SK-N-DZ (cell line): ENCODE results near the gene BMPR1A.

ENCODE experiments used
- DNase-seq: peaks from one replicate; pipeline ENCODE4 v3.0.0-alpha.2; 2015; ENCODE audit warnings: low spot score

Gene BMPR1A

GRCh38 chr10:86763404-86763803 lies 7.0 kb downstream of the BMPR1A start:
- no peak for DNase-seq

- no peak for DNase-seq
Observed at GRCh38 chr10:86765548-86765947, 9.1 kb downstream of the BMPR1A start.

GRCh38 chr10:86768412-86769062 lies 12.1 kb downstream of the BMPR1A start:
- no peak for DNase-seq

GRCh38 chr10:86769991-86770390 lies 13.6 kb downstream of the BMPR1A start:
- no peak for DNase-seq

GRCh38 chr10:86770412-86770960 lies 14.1 kb downstream of the BMPR1A start:
- no peak for DNase-seq

- DNase-seq = no peak
Observed at GRCh38 chr10:86773498-86773897, 17.1 kb downstream of the BMPR1A start.

- peak; percentile 75 for DNase-seq
Observed at GRCh38 chr10:86775056-86775869, 18.8 kb downstream of the BMPR1A start.

GRCh38 chr10:86775870-86776180 lies 19.4 kb downstream of the BMPR1A start:
- DNase-seq = no peak

- no peak for DNase-seq
Observed at GRCh38 chr10:86779220-86780017, 23.0 kb downstream of the BMPR1A start.

GRCh38 chr10:86782701-86783418 lies 26.4 kb downstream of the BMPR1A start:
- no peak for DNase-seq

- no peak for DNase-seq
Observed at GRCh38 chr10:86785037-86785436, 28.6 kb downstream of the BMPR1A start.

GRCh38 chr10:86785968-86786367 lies 29.5 kb downstream of the BMPR1A start:
- no peak for DNase-seq

GRCh38 chr10:86786368-86786767 lies 29.9 kb downstream of the BMPR1A start:
- no peak for DNase-seq

GRCh38 chr10:86790394-86790793 lies 34.0 kb downstream of the BMPR1A start:
- no peak for DNase-seq

GRCh38 chr10:86792461-86793167 lies 36.2 kb downstream of the BMPR1A start:
- DNase-seq = no peak

- DNase-seq = no peak
Observed at GRCh38 chr10:86793696-86794095, 37.3 kb downstream of the BMPR1A start.

- DNase-seq = peak; percentile 30
Observed at GRCh38 chr10:86795353-86795752, 38.9 kb downstream of the BMPR1A start.

- DNase-seq = no peak
Observed at GRCh38 chr10:86798025-86798424, 41.6 kb downstream of the BMPR1A start.

GRCh38 chr10:86798611-86799010 lies 42.2 kb downstream of the BMPR1A start:
- DNase-seq = no peak

GRCh38 chr10:86799188-86799845 lies 42.9 kb downstream of the BMPR1A start:
- DNase-seq = no peak
